ENCODE results near the gene RANBP17. TPM values are rescaled to one million over a fixed set of nuclear protein-coding genes. Genes with fewer than 3 reads are reported as not detected.

Gene RANBP17
- total and polyA plus RNA-seq, 2 of the 4 experiments (the other 2 are of a cell fraction), result 8.2 to 29.0 TPM

GRCh38 chr5:171029401-171029800 is 167.6 kb downstream of the RANBP17 start:
- TF ChIP-seq USF2 (IDR thresholded peaks at IDR 0.05; ENCODE audit: low read depth, low read length) (no peak), FOS (IDR thresholded peaks at IDR 0.05; ENCODE audit: low read depth, low read length) (no peak), CTCF (conservative IDR thresholded peaks at IDR 0.05; ENCODE audit: low read depth, low read length) (no peak), BHLHE40 (IDR thresholded peaks at IDR 0.05; ENCODE audit: low read depth, low read length) (no peak), POLR2A (IDR thresholded peaks at IDR 0.05; ENCODE audit: low read depth, low read length) (no peak), CEBPB (IDR thresholded peaks at IDR 0.05; ENCODE audit: low read depth, low read length) (no peak)
- no peak overlapping the region for H3K4ac ChIP-seq (ENCODE audit: low read depth, low read length)
- H4K5ac ChIP-seq (ENCODE audit: low read depth, low read length), result no peak overlapping the region
- H4K8ac ChIP-seq (ENCODE audit: low read depth in 2 of 2, low read length in 2 of 2), result no peak overlapping the region
- no peaks in the 10 kb centered on the region for H3K9me3 ChIP-seq (ENCODE audit: control insufficient read depth, insufficient read depth, low read length)
- no peak overlapping the region for H3K9ac ChIP-seq (ENCODE audit: low read depth, low read length)
- ChIA-PET CTCF (no interaction called here), POLR2A (ENCODE audit: unreplicated experiment) (no interaction called here)
- dilution Hi-C loops (cut with HindIII; ENCODE audit: low sequenced_read_pairs, unreplicated experiment), result no loop called here
- no peaks in the 10 kb centered on the region; a peak in 1 of 4 replicates for H3K79me1 ChIP-seq (ENCODE audit: low read depth in 1 of 2, low read length in 2 of 2)
- H2AK9ac ChIP-seq (replicated peaks; ENCODE audit: low read depth, low read length, poor library complexity), result no peak overlapping the region
- H2AFZ ChIP-seq (replicated peaks; ENCODE audit: low read length, poor library complexity), result no peak overlapping the region
- WGBS, 2 experiments (ENCODE audit: extremely low coverage in 2 of 2, insufficient read length in 1 of 2), result no CpG with 5 or more reads among the region's 3 CpGs
- no peak overlapping the region for H3K27ac ChIP-seq (ENCODE audit: insufficient read depth, low read length)
- H3K4me2 ChIP-seq (ENCODE audit: low read depth, low read length), result no peak overlapping the region
- no peaks in the 10 kb centered on the region for H3K27me3 ChIP-seq (ENCODE audit: control insufficient read depth, insufficient read depth, low read length)
- DNase-seq (no peak), ATAC-seq (ENCODE audit: low read depth) (no peak)
- in situ Hi-C loops (cut with MboI; ENCODE audit: low sequenced_read_pairs), result no loop called here
- BruUV-seq (replicated peaks), result no TSS peak
- H2AK5ac ChIP-seq (ENCODE audit: low read depth, low read length), result no peak overlapping the region
- H4K20me1 ChIP-seq (ENCODE audit: insufficient read depth, low read length), result no peaks in the 10 kb centered on the region
- H3K36me3 ChIP-seq (ENCODE audit: control insufficient read depth, insufficient read depth, low read length), result peaks cover 4% of the 10 kb centered on the region; the same call in 1 of the 2 replicates
- no peak overlapping the region for H4K91ac ChIP-seq (ENCODE audit: insufficient read depth, low read depth, low read length)
- no peak overlapping the region for H2BK5ac ChIP-seq (ENCODE audit: low read depth, low read length, poor library complexity, severe bottlenecking)
- no peak overlapping the region for H3K14ac ChIP-seq (replicated peaks; ENCODE audit: low read depth, low read length)
- intact Hi-C loops (cut with micrococcal nuclease), result no loop called here
- no peak overlapping the region for H3K18ac ChIP-seq (ENCODE audit: low read depth, low read length)
- no peak overlapping the region for H3K23ac ChIP-seq (ENCODE audit: low read depth, low read length)
- H2BK120ac ChIP-seq (ENCODE audit: low read depth, low read length), result no peak overlapping the region
- H3K4me3 ChIP-seq (ENCODE audit: insufficient read depth, low read depth, low read length), result no peak overlapping the region
- H3K56ac ChIP-seq (ENCODE audit: extremely low read depth, insufficient read depth, low read length), result no peak overlapping the region
- no peaks in the 10 kb centered on the region for H3K4me1 ChIP-seq (ENCODE audit: control insufficient read depth, insufficient read depth, low read length)
- no peak overlapping the region for H2BK20ac ChIP-seq (ENCODE audit: low read depth, low read length)
- no peak overlapping the region for H2BK15ac ChIP-seq (ENCODE audit: low read depth, low read length)
- no peaks in the 10 kb centered on the region for H3K9me1 ChIP-seq (ENCODE audit: insufficient read depth, low read length)

Data from IMR-90 (cell line).